Uterus (tissue), 2 donors: ENCODE measurements around the gene PMCH.

Experiments
- POLR2A ChIP-seq, 2 donors: fragments of 450-650 bp; IDR thresholded peaks; one replicate each; pipeline ENCODE4 v1.6.1; 2016; ENCODE audit warnings: antibody characterized with exemption in 2 of 2, mild to moderate bottlenecking in 1 of 2, moderate library complexity in 1 of 2
- TF ChIP-seq, protein P1 (sequence below), 4 experiments: fragments of 200-600 bp in 2 of 4; fragments of 450-650 bp in 2 of 4; sonication (generic) in 2 of 4; IDR thresholded peaks; one replicate each; pipeline ENCODE4 v1.5.1; 2016 to 2019; ENCODE audit warnings: antibody characterized with exemption in 4 of 4, mild to moderate bottlenecking in 2 of 4, moderate library complexity in 1 of 4

GRCh38 chr12:102167821-102168604, 29.6 kb downstream of the PMCH start:
- TF ChIP-seq POLR2A (IDR thresholded peaks at IDR 0.05) = no peak
- TF ChIP-seq, protein P1, sequence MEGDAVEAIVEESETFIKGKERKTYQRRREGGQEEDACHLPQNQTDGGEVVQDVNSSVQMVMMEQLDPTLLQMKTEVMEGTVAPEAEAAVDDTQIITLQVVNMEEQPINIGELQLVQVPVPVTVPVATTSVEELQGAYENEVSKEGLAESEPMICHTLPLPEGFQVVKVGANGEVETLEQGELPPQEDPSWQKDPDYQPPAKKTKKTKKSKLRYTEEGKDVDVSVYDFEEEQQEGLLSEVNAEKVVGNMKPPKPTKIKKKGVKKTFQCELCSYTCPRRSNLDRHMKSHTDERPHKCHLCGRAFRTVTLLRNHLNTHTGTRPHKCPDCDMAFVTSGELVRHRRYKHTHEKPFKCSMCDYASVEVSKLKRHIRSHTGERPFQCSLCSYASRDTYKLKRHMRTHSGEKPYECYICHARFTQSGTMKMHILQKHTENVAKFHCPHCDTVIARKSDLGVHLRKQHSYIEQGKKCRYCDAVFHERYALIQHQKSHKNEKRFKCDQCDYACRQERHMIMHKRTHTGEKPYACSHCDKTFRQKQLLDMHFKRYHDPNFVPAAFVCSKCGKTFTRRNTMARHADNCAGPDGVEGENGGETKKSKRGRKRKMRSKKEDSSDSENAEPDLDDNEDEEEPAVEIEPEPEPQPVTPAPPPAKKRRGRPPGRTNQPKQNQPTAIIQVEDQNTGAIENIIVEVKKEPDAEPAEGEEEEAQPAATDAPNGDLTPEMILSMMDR (IDR thresholded peaks at IDR 0.05) = no peak
